Measurements from ENCODE around the gene SREK1. TPM values are rescaled to one million over a fixed set of nuclear protein-coding genes. Genes with fewer than 3 reads are reported as not detected.

The SREK1 gene
- total RNA-seq, 1 donor: 91.8 TPM

DNA sequence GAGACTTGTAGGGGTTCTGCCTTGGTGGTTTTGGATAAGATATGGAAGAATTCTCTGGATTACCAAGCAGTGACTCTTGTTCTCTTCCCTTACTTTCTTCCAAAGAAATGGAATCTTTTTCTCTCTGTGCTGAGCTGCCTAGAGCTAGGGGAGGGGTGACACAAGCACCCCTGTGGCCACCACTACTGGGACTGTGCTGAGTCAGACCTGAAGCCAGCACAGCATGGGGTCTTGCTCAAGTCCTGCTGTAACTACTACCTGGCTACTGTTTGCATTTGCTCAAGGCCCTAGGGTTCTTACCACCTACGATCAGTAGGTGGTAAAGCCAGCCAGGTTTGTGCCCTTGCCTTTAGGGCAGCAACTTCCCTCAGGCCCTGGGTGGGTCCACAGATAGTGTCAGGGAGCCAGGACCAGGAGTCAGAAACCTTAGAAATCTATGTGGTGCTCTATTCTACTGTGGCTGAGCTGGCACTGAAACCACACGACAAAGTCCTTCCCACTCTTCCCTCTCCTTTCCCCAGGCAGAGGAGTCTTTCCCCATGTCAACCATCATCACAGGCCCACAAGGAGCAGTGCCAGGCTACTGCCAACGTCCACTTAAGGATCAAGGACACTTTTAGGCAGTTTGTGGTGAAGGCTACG is 53.8 kb downstream of the SREK1 start:
- no peak for DNase-seq (ENCODE audit: low read depth)
- TF ChIP-seq, protein P1, sequence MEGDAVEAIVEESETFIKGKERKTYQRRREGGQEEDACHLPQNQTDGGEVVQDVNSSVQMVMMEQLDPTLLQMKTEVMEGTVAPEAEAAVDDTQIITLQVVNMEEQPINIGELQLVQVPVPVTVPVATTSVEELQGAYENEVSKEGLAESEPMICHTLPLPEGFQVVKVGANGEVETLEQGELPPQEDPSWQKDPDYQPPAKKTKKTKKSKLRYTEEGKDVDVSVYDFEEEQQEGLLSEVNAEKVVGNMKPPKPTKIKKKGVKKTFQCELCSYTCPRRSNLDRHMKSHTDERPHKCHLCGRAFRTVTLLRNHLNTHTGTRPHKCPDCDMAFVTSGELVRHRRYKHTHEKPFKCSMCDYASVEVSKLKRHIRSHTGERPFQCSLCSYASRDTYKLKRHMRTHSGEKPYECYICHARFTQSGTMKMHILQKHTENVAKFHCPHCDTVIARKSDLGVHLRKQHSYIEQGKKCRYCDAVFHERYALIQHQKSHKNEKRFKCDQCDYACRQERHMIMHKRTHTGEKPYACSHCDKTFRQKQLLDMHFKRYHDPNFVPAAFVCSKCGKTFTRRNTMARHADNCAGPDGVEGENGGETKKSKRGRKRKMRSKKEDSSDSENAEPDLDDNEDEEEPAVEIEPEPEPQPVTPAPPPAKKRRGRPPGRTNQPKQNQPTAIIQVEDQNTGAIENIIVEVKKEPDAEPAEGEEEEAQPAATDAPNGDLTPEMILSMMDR (IDR thresholded peaks at IDR 0.05; ENCODE audit: insufficient read depth, low read length): no peak
- no peak overlapping the region for H3K4me3 ChIP-seq (ENCODE audit: low read depth, low read length)

DNA sequence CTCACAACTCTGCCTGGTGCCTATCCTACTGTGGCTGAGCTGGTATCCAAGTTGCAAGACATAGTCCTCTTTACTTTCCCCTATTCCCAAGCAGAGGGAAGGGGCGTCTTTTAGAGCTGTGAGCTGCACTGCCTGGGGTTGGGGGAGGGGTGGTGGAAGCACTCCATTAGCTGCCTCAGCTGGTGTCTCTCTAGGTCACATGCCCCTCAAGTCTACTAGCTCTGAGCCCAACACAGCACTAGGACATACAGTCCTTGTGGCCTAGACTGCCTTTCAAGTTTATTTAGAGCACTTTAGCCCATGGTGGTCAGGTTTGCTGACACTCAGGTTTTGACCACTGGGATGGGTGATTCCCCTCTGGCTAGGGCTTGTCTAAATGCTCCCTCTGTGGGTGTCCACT is 54.7 kb downstream of the SREK1 start:
- TF ChIP-seq, protein P1 (IDR thresholded peaks at IDR 0.05; ENCODE audit: insufficient read depth, low read length): no peak
- no peak overlapping the region for H3K4me3 ChIP-seq (ENCODE audit: low read depth, low read length)
- DNase-seq (ENCODE audit: low read depth): no peak

DNA sequence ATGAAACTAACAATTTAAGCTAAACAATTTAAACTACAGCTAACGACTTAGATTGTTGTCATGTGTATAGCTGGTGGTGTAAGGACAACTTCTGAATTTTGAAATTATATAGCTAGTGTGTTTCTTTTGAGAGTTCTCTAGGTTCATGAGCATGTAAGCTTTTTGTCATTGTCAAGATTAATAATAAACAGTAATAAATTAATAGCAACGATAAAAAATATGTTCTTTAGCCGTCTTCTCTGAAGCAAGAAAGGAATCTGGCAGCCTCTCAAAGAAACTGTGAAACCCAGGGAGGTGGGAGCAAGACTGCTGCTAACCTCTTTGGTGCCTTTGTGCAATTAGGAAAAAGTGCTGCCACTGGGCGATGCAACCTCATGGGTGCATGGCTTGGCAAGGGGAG is 59.4 kb downstream of the SREK1 start:
- TF ChIP-seq, protein P1 (IDR thresholded peaks at IDR 0.05; ENCODE audit: insufficient read depth, low read length): no peak
- no peak overlapping the region for H3K4me3 ChIP-seq (ENCODE audit: low read depth, low read length)
- no peak for DNase-seq (ENCODE audit: low read depth)

DNA sequence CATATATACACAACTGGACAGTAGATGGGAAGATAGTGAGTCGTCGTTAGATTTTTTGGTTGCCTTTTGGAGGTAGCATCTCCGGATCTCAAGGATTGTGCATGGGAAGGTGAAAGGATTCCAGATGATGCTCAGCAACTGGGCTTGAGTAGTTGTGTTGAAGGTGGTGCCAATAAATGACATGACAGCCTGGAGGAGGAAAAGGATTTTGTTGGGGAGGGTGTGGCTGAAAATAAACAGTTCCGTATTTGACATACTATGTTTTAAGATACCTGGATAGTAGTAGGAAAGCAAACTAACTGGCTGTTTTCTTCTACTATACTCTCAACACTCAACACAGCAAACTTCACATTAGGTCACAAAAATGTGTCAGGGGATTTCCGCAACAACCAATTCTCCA is 62.4 kb downstream of the SREK1 start:
- no peak for DNase-seq (ENCODE audit: low read depth)
- H3K4me3 ChIP-seq (ENCODE audit: low read depth, low read length): no peak overlapping the region
- TF ChIP-seq, protein P1 (IDR thresholded peaks at IDR 0.05; ENCODE audit: insufficient read depth, low read length): no peak

DNA sequence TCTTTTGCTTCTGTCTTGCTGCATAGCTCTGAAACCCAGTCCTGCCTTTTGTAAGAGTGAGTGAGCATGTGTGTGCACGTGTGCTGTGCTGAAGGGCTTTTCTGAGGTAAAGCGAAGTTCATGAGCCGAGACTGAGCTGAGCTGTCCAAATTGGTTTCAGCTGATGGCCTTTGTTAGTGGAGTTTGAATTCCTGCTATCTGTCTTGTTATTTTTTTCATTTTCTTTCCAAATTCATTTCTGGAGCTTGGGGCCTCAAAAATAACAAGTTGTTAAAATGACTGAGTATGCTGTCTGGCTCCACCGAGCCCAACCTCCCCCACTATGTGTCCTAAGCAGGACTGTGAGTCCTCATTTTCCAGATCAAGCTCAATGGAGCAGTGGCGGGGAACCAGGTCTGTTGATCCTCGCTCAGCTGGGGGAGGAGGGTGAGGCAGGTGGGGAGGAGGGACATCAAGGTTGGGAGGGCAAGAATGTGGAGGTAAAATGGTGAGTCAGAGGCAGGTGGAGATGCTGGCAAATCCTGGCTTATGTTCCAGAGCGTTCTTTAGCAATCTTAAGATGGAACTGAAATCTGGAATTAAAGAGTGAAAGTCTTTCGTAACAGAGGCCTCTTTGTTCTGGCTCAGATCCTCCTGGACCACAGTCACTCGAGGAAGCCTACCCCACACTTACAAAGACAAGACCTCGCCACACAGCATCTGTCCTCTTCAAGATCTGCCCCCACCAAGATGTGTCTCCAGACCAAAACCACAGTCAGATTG is 63.9 kb downstream of the SREK1 start:
- peak; percentile 45 for DNase-seq (ENCODE audit: low read depth)
- H3K4me3 ChIP-seq (ENCODE audit: low read depth, low read length): no peak overlapping the region
- TF ChIP-seq, protein P1 (IDR thresholded peaks at IDR 0.05; ENCODE audit: insufficient read depth, low read length): no peak

DNA sequence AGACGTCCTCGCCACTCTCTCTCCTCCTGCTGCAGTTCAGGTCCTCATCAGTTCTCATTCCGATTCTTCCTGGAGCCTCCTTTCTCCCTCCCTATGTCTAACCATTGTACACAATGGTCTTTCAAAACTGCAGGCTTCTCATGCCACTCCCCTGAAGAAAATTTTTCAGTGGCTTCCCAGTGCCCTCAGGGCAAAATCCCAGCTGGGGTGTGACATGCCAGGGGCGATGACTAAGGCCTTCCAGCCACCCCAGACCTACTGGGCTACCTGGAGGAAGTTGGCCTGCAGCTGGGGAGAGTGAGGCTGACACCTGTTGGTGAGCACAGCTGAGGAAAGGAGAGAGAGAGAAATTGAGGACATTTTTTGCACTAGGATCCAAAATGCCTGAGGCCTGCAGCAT is 65.2 kb downstream of the SREK1 start:
- H3K4me3 ChIP-seq (ENCODE audit: low read depth, low read length): no peak overlapping the region
- no peak for DNase-seq (ENCODE audit: low read depth)
- TF ChIP-seq, protein P1 (IDR thresholded peaks at IDR 0.05; ENCODE audit: insufficient read depth, low read length): no peak

Measured in fibroblast of the aortic adventitia (primary cell).